RWPE2 (cell line): ENCODE measurements around the gene LRP1-AS.

Source experiments
- ATAC-seq: fragments of 200-7000 bp; cut with Tn5 transposase; 3 replicates; pipeline ENCODE4 v1.9.1; 2021; ENCODE audit warnings: low read depth
- DNase-seq: peaks from one replicate; pipeline ENCODE4 v3.0.0-alpha.2; 2020; ENCODE audit warnings: low spot score
- H3K27ac ChIP-seq: fragments of 450-650 bp; 2 replicates; pipeline ENCODE4 v1.5.1; 2017; ENCODE audit warnings: mild to moderate bottlenecking; ENCODE audit not compliant: poor library complexity, severe bottlenecking
- H3K27me3 ChIP-seq: fragments of 250-450 bp; sonication (Bioruptor Pico); 2 replicates; pipeline ENCODE4 v1.5.1; 2021; ENCODE audit warnings: mild to moderate bottlenecking, moderate library complexity; ENCODE audit not compliant: insufficient read depth, poor library complexity, severe bottlenecking
- H3K36me3 ChIP-seq: fragments of 250-450 bp; sonication (Bioruptor Pico); 2 replicates; pipeline ENCODE4 v1.5.1; 2020; ENCODE audit warnings: low read depth, mild to moderate bottlenecking, moderate library complexity
- H3K4me1 ChIP-seq: fragments of 250-450 bp; sonication (Bioruptor Pico); 2 replicates; pipeline ENCODE4 v1.5.1; 2021; ENCODE audit warnings: mild to moderate bottlenecking, moderate library complexity; ENCODE audit not compliant: insufficient read depth, poor library complexity, severe bottlenecking
- H3K4me3 ChIP-seq: fragments of 250-450 bp; sonication (Bioruptor Pico); 2 replicates; pipeline ENCODE4 v1.5.1; 2021; ENCODE audit warnings: mild to moderate bottlenecking, moderate library complexity; ENCODE audit not compliant: severe bottlenecking
- H3K9me3 ChIP-seq: fragments of 250-450 bp; sonication (Bioruptor Pico); 2 replicates; pipeline ENCODE4 v1.5.1; 2021; ENCODE audit warnings: mild to moderate bottlenecking, moderate library complexity; ENCODE audit not compliant: severe bottlenecking
- TF ChIP-seq, protein P1 (sequence below): fragments of 450-650 bp; IDR thresholded peaks from one replicate; pipeline ENCODE4 v1.5.1; 2017; ENCODE audit warnings: mild to moderate bottlenecking, moderate library complexity; ENCODE audit not compliant: poor library complexity, severe bottlenecking

Gene LRP1-AS

DNA sequence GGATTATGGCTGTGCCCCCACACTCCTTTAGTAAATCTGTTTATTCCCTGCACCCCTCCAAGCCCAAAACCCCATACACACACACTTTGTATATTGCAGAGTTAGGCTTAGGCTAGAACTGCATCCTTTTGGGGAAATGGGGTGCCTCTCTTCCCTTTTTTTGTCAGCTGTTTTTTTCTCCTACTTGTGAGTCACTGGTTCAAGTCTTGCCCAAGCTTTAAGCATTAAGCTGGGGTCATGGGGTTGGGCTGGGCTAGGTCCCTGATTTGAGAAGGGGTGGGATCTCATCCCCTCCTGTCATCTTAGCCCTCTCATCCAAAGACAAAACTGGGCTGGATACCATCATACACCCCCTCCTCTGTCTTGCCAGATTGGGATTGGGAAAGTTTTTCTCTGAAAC lies 17.5 kb downstream of the LRP1-AS start:
- H3K36me3 ChIP-seq = no peaks in the 10 kb centered on the region
- no peak for DNase-seq
- peak overlapping the region; percentile 82 for H3K4me3 ChIP-seq

DNA sequence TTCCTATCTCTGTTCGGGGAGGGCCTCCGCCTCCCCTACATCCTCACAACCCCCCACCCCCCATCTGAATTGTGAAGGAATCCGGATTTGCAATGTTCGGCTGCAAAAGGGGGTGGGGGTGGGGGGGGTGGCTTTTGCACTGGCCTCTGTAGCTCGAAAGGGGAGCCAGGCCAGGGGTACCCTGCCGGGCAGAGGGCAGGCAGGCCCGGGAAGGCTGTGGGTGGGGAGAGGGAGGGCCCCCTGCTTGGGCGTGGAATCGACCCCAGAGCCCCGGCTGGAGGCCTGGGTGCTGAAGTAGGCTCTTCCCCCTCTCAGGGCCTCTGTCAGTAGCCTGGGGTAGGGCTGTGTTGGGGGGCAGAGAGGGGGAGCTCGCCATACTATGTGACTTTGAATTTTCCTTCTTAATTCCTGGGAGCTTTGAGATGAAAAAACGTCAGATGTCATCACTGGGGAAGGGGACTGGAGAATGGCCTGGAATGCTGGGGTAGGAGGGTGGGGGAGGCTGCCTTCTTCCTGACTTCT lies 18.0 kb downstream of the LRP1-AS start:
- no peak for DNase-seq
- H3K4me3 ChIP-seq = peak overlapping the region; percentile 82
- no peaks in the 10 kb centered on the region for H3K36me3 ChIP-seq
- no peak for ATAC-seq
- peaks cover 3% of the 10 kb centered on the region for H3K4me1 ChIP-seq
- peak overlapping the region; percentile 62 for H3K27ac ChIP-seq
- TF ChIP-seq, protein P1, sequence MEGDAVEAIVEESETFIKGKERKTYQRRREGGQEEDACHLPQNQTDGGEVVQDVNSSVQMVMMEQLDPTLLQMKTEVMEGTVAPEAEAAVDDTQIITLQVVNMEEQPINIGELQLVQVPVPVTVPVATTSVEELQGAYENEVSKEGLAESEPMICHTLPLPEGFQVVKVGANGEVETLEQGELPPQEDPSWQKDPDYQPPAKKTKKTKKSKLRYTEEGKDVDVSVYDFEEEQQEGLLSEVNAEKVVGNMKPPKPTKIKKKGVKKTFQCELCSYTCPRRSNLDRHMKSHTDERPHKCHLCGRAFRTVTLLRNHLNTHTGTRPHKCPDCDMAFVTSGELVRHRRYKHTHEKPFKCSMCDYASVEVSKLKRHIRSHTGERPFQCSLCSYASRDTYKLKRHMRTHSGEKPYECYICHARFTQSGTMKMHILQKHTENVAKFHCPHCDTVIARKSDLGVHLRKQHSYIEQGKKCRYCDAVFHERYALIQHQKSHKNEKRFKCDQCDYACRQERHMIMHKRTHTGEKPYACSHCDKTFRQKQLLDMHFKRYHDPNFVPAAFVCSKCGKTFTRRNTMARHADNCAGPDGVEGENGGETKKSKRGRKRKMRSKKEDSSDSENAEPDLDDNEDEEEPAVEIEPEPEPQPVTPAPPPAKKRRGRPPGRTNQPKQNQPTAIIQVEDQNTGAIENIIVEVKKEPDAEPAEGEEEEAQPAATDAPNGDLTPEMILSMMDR = no peak
- H3K9me3 ChIP-seq = no peaks in the 10 kb centered on the region
- H3K27me3 ChIP-seq = no peaks in the 10 kb centered on the region

More for the DNA sequence above, 17.5 kb downstream of the LRP1-AS start:
- TF ChIP-seq, protein P1 = no peak
- Histone ChIP-seq H3K27ac (no peak overlapping the region), H3K27me3 (no peaks in the 10 kb centered on the region), H3K4me1 (peaks cover 3% of the 10 kb centered on the region), H3K9me3 (no peaks in the 10 kb centered on the region)
- no peak for ATAC-seq

DNA sequence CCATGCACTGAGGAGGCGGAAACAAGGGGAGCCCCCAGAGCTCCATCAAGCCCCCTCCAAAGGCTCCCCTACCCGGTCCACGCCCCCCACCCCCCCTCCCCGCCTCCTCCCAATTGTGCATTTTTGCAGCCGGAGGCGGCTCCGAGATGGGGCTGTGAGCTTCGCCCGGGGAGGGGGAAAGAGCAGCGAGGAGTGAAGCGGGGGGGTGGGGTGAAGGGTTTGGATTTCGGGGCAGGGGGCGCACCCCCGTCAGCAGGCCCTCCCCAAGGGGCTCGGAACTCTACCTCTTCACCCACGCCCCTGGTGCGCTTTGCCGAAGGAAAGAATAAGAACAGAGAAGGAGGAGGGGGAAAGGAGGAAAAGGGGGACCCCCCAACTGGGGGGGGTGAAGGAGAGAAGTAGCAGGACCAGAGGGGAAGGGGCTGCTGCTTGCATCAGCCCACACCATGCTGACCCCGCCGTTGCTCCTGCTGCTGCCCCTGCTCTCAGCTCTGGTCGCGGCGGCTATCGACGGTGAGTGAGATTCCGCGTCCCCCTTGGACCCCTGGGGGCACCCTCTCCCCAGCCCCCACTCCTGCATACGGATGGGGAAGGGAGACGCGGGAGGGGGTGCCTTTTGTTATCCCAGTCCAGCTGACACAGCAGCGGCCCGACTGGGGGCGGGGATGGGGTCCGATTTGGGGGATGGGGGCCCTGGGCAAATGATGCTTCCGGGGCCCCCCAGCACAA lies 18.7 kb downstream of the LRP1-AS start:
- Histone ChIP-seq H3K4me1 (peaks cover 3% of the 10 kb centered on the region), H3K27ac (peak overlapping the region; percentile 62), H3K27me3 (no peaks in the 10 kb centered on the region), H3K36me3 (no peaks in the 10 kb centered on the region), H3K9me3 (no peaks in the 10 kb centered on the region), H3K4me3 (peak overlapping the region; percentile 82)
- DNase-seq (no peak), ATAC-seq (peak; percentile 4; the same call in 1 of the 3 replicates)
- TF ChIP-seq, protein P1 = no peak

DNA sequence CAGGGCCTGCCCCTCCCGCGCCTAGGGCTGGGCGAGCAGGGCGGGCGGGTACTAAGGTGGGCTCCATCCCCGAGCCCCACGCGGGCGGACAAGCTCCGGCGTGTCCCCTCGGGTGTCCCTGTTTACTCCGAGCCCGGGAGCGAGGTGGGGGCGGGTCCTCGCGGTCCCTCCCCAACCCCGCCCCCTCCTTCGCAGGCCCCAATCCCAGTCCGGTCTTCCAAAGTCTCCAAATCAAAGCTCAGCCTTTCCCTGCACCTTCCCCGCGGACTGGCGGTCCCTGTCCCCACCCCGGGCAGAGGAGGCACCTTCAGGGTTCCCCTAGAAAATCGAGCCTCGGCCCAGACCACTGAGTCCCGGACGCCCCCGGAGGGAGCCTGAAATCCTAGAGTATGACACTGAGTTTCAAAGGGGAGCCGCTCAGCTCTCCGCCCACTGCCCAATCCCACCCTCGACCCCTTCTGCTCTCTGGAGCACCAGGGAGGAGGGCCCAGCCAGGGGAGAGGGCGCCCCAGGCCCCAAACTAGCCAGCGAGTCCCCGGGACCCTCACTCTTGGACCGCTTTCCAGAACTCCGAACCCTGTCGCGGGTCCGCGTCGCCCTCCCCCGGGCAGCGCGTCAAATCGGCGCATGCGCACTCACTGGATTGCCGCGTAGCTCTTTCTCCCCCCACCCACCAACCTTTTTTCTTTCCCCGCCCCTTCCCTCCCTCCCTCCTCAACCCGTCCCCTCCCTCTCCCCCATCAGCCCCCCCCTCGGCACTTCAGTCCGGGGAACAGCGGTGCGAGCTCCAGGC lies 19.5 kb downstream of the LRP1-AS start, which contains the start of gene LRP1:
Gene LRP1 (plus strand): TSS at position 758 of the 793 bp plus-strand sequence. CDS start 482 bp downstream, outside the sequence.
- ATAC-seq = peak; percentile 73
- Histone ChIP-seq H3K27ac (peak within 1 kb of the TSS; percentile 62), H3K4me1 (peaks cover 3% of the 10 kb centered on the region), H3K36me3 (no peaks in the 10 kb centered on the region), H3K4me3 (peak within 1 kb of the TSS; percentile 82), H3K9me3 (no peaks in the 10 kb centered on the region), H3K27me3 (no peaks in the 10 kb centered on the region)
- peak; percentile 83 for DNase-seq
- TF ChIP-seq, protein P1 = no peak
